Gastroesophageal sphincter (tissue), 4 donors: ENCODE results near the gene BPI. TPM values are rescaled to one million over a fixed set of nuclear protein-coding genes. Genes with fewer than 3 reads are reported as not detected.

Experiments used
- ATAC-seq: fragments of 150-250 bp; one replicate; pipeline ENCODE4 v1.9.1; 2016; ENCODE audit warnings: mild to moderate bottlenecking, moderate library complexity
- H3K27ac ChIP-seq, 4 donors: fragments of 200-600 bp; sonication (generic) in 3 of 4; 1 replicate in 3 of 4; 2 replicates in 1 of 4; pipeline ENCODE4 v1.5.1; 2016 to 2019
- H3K27me3 ChIP-seq: fragments of 200-600 bp; sonication (generic); one replicate; pipeline ENCODE4 v1.5.1; 2019
- H3K36me3 ChIP-seq, 2 donors: fragments of 200-600 bp; sonication (generic); one replicate each; pipeline ENCODE4 v1.5.1; 2019; ENCODE audit warnings: control low read depth in 1 of 2
- H3K4me1 ChIP-seq, 3 donors: fragments of 200-600 bp; sonication (generic); 1 replicate in 2 of 3; 2 replicates in 1 of 3; pipeline ENCODE4 v1.5.1; 2016 to 2019; ENCODE audit warnings: control low read depth in 2 of 3
- H3K4me3 ChIP-seq, 2 donors: fragments of 200-600 bp; sonication (generic); one replicate each; pipeline ENCODE4 v1.5.1; 2019; ENCODE audit warnings: mild to moderate bottlenecking in 1 of 2, moderate library complexity in 1 of 2
- H3K9me3 ChIP-seq, 3 donors: fragments of 200-600 bp; sonication (generic); one replicate each; pipeline ENCODE4 v1.5.1; 2017 to 2019; ENCODE audit warnings: control low read depth in 2 of 3
- EP300 ChIP-seq: sonication (generic); formaldehyde crosslinking; IDR thresholded peaks from one replicate; pipeline ENCODE4 v1.6.1; 2017; ENCODE audit warnings: antibody characterized with exemption, mild to moderate bottlenecking
- POLR2A ChIP-seq, 2 donors: fragments of 450-650 bp; IDR thresholded peaks; one replicate each; pipeline ENCODE4 v1.6.1; 2017; ENCODE audit warnings: antibody characterized with exemption in 2 of 2, mild to moderate bottlenecking in 2 of 2, moderate library complexity in 1 of 2
- POLR2AphosphoS5 ChIP-seq: sonication (generic); formaldehyde crosslinking; IDR thresholded peaks from one replicate; pipeline ENCODE4 v1.6.1; 2017; ENCODE audit warnings: antibody characterized with exemption
- WGBS, 2 donors: methylation state at CpG; one replicate each; pipeline ENCODE4 v1.1.5; 2018; ENCODE audit warnings: low coverage in 1 of 2; 5-methylcytosine and 5-hydroxymethylcytosine counted together
- total RNA-seq, 4 donors: library from RNA; depleted of rRNA; stranded (reverse); fragments of >200 nt; gene quantifications; one replicate each; pipeline ENCODE4 v1.1.0, GENCODE V29; 2016
- TF ChIP-seq, protein P1 (sequence below), 4 experiments: fragments of 200-600 bp in 2 of 4; fragments of 450-650 bp in 2 of 4; sonication (generic) in 1 of 4; IDR thresholded peaks; one replicate each; pipeline ENCODE4 v1.5.1; 2017 to 2019; ENCODE audit warnings: antibody characterized with exemption in 4 of 4, mild to moderate bottlenecking in 2 of 4, moderate library complexity in 2 of 4

The BPI gene
- total RNA-seq, 4 donors from 2014 or later: 0.27 to 0.47 TPM; not detected in 2

DNA sequence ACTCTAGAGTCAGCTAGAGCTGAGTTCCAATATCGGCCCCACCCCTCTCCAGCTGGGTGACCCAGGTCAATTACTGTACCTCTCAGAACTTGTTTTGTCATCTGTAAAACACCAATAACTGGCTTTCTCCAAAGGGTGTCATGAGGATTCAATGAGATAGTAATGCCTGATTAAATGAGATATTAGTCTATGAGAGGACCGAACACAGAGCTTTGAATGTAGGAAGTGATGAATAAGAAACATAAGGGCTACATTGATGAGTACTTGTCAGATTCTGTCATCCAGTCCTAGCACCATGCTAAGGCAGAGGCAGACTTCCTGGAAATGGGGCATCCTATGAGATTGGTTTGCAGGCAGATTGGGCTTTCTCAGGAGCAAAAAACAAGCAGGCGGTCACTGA lies 20.2 kb downstream of the BPI start:
- H3K27me3 ChIP-seq: peaks cover 30% of the 10 kb centered on the region
- H3K27ac ChIP-seq: no peak overlapping the region
- 90 to 96% methylated on average over 2 to 3 of the region's 3 CpGs for WGBS, 2 donors
- H3K4me1 ChIP-seq: no peaks in the 10 kb centered on the region
- no peaks in the 10 kb centered on the region for H3K36me3 ChIP-seq
- ATAC-seq: no peak
- no peak overlapping the region for H3K4me3 ChIP-seq
- TF ChIP-seq, protein P1, sequence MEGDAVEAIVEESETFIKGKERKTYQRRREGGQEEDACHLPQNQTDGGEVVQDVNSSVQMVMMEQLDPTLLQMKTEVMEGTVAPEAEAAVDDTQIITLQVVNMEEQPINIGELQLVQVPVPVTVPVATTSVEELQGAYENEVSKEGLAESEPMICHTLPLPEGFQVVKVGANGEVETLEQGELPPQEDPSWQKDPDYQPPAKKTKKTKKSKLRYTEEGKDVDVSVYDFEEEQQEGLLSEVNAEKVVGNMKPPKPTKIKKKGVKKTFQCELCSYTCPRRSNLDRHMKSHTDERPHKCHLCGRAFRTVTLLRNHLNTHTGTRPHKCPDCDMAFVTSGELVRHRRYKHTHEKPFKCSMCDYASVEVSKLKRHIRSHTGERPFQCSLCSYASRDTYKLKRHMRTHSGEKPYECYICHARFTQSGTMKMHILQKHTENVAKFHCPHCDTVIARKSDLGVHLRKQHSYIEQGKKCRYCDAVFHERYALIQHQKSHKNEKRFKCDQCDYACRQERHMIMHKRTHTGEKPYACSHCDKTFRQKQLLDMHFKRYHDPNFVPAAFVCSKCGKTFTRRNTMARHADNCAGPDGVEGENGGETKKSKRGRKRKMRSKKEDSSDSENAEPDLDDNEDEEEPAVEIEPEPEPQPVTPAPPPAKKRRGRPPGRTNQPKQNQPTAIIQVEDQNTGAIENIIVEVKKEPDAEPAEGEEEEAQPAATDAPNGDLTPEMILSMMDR (IDR thresholded peaks at IDR 0.05): no peak
- no peak for TF ChIP-seq POLR2AphosphoS5
- no peak for TF ChIP-seq POLR2A (IDR thresholded peaks at IDR 0.05)
- TF ChIP-seq EP300: no peak
- no peaks in the 10 kb centered on the region for H3K9me3 ChIP-seq

DNA sequence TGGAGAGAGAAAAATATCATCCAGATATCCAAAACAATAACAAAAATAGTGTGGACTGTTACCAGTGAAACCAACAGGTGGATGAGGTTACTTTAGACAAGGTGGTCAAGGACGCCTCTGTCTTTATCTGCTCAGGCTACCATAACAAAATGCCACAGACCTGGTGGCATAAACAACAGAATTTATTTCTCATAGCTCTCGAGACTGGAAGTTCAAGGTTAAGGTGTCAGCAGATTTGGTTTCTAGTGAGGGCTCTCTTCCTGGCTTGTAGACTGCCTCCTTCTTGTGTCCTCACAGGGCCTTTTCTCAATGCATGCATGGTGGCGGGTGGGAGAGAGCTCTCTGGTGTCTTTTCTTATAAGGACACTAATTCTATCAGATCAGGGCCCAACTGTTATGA lies 21.2 kb downstream of the BPI start:
- WGBS, 2 donors: 21 to 44% methylated on average over 1 to 2 of the region's 3 CpGs
- H3K4me3 ChIP-seq: no peak overlapping the region
- peaks cover 31% of the 10 kb centered on the region for H3K27me3 ChIP-seq
- TF ChIP-seq POLR2A (IDR thresholded peaks at IDR 0.05) (no peak), POLR2AphosphoS5 (no peak), EP300 (no peak)
- TF ChIP-seq, protein P1 (IDR thresholded peaks at IDR 0.05): no peak
- H3K27ac ChIP-seq: no peak overlapping the region
- no peak for ATAC-seq
- no peaks in the 10 kb centered on the region for H3K36me3 ChIP-seq
- H3K9me3 ChIP-seq: no peaks in the 10 kb centered on the region
- no peaks in the 10 kb centered on the region for H3K4me1 ChIP-seq

DNA sequence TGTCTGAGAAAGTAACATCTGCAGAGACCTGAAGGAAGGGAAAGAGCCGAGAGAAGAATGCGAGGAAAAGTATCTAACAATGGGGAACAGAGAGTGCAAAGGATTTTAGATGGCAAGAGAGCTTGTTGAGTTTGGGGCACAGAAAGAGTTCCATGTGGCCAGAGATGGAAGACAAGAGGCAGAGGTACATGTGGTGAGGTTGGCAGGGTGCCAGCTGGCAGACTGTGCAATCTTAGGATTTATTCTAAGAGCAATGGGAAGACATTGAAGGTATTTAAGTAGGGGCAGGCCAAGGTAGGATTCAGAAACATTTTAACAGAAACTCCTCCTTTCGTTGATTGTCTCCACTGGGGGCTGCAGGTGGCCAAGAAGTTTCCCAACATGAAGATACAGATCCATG lies 21.9 kb downstream of the BPI start:
- 80 to 83% methylated on average over 2 to 3 of the region's 3 CpGs for whole genome bisulfite sequencing, 2 donors
- H3K36me3 ChIP-seq: no peaks in the 10 kb centered on the region
- peaks cover 36% of the 10 kb centered on the region for H3K27me3 ChIP-seq
- no peak overlapping the region for H3K4me3 ChIP-seq
- H3K9me3 ChIP-seq: no peaks in the 10 kb centered on the region
- no peak overlapping the region for H3K27ac ChIP-seq
- no peak for ATAC-seq
- TF ChIP-seq POLR2A (IDR thresholded peaks at IDR 0.05): no peak
- TF ChIP-seq, protein P1 (IDR thresholded peaks at IDR 0.05): no peak
- no peak for TF ChIP-seq EP300
- no peak for TF ChIP-seq POLR2AphosphoS5
- H3K4me1 ChIP-seq: no peaks in the 10 kb centered on the region

DNA sequence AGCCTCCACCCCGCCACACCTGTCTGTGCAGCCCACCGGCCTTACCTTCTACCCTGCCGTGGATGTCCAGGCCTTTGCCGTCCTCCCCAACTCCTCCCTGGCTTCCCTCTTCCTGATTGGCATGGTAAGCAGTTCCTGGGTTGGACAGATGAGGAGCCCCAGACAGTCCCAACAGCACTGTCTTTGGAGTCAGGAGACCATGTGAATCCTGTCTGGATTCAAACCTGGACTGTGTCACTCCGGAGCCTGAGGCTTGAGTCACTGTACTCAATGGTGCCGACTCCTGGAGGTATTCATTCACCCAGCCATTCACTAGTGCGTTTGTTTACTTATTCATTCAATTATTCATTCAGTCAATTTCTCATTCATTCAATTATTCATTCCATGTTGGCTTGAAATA lies 22.4 kb downstream of the BPI start:
- Histone ChIP-seq H3K4me3 (no peak overlapping the region), H3K4me1 (no peaks in the 10 kb centered on the region), H3K36me3 (no peaks in the 10 kb centered on the region), H3K27me3 (peaks cover 40% of the 10 kb centered on the region), H3K9me3 (no peaks in the 10 kb centered on the region), H3K27ac (no peak overlapping the region)
- 71 to 78% methylated on average over 2 to 7 of the region's 7 CpGs for WGBS, 2 donors
- no peak for ATAC-seq
- TF ChIP-seq POLR2A (IDR thresholded peaks at IDR 0.05) (no peak), EP300 (no peak), POLR2AphosphoS5 (no peak)
- TF ChIP-seq, protein P1 (IDR thresholded peaks at IDR 0.05): no peak

DNA sequence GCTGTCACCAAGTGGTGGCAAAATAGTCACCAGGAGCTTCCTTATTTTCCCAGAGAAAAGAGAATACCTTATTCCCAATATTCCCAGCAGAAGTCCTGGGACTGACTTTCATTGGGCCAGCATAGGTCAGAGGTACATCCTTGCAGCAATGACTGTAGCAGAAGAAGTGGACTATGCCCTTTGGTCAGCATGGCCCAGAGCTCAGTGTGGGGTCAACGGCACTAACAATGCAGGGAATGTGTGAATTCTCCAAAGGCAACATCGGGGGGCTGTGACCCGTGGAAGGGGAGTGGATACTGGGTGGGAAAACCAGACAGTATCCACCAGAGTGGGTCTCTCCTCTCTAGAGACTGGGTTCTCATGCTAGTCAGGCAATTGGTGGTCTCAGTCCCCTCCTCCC lies 26.7 kb downstream of the BPI start:
- H3K4me1 ChIP-seq: no peaks in the 10 kb centered on the region
- WGBS, 2 donors: 58% methylated on average over 3 of the region's 3 CpGs; no CpG with 5 or more reads in 1 of the 2 donors
- no peaks in the 10 kb centered on the region for H3K36me3 ChIP-seq
- peaks cover 61% of the 10 kb centered on the region for H3K27me3 ChIP-seq
- no peak overlapping the region for H3K27ac ChIP-seq
- H3K4me3 ChIP-seq: no peak overlapping the region
- TF ChIP-seq, protein P1 (IDR thresholded peaks at IDR 0.05): no peak
- TF ChIP-seq POLR2AphosphoS5: no peak
- TF ChIP-seq POLR2A (IDR thresholded peaks at IDR 0.05): no peak
- TF ChIP-seq EP300: no peak
- no peak for ATAC-seq
- no peaks in the 10 kb centered on the region for H3K9me3 ChIP-seq
